ENCODE measurements around the gene DDRGK1.

The DDRGK1 gene

GRCh38 chr20:3244613-3245012, 40.1 kb upstream of the DDRGK1 start:
- Histone ChIP-seq H3K36me3 (ENCODE audit: insufficient read depth, low read length) (no peaks in the 10 kb centered on the region), H3K79me2 (ENCODE audit: insufficient read depth, low read length) (no peaks in the 10 kb centered on the region), H3F3A (ENCODE audit: insufficient read depth, low read length) (no peaks in the 10 kb centered on the region), H2AFZ (ENCODE audit: low read length) (no peak overlapping the region), H3K9me3 (ENCODE audit: low read length) (no peaks in the 10 kb centered on the region), H3K27ac (ENCODE audit: low read depth, low read length, poor library complexity, severe bottlenecking) (no peak overlapping the region), H4K20me1 (ENCODE audit: insufficient read depth, low read length) (no peaks in the 10 kb centered on the region), H3K4me2 (ENCODE audit: low read length) (no peak overlapping the region), H3K27me3 (ENCODE audit: insufficient read depth, low read length) (0 out of 2 replicates have a peak, but pooled peaks cover 3% of the 10 kb centered on the region), H3K9ac (ENCODE audit: low read length) (no peak overlapping the region), H3K4me3 (ENCODE audit: low read depth, low read length, poor library complexity, severe bottlenecking) (no peak overlapping the region), H3K4me1 (ENCODE audit: insufficient read depth, low read length, severe bottlenecking) (no peaks in the 10 kb centered on the region), H3K9me2 (ENCODE audit: low read depth, low read length) (no peaks in the 10 kb centered on the region)
- no peak for TF ChIP-seq EZH2 (IDR thresholded peaks at IDR 0.05; ENCODE audit: borderline replicate concordance, low read length)
- TF ChIP-seq CTCF (IDR thresholded peaks at IDR 0.05; ENCODE audit: low read length) = no peak

- Histone ChIP-seq H3K79me2 (ENCODE audit: insufficient read depth, low read length) (no peaks in the 10 kb centered on the region), H2AFZ (ENCODE audit: low read length) (no peak overlapping the region), H3K9me3 (ENCODE audit: low read length) (no peaks in the 10 kb centered on the region), H3K27ac (ENCODE audit: low read depth, low read length, poor library complexity, severe bottlenecking) (no peak overlapping the region), H3K4me1 (ENCODE audit: insufficient read depth, low read length, severe bottlenecking) (peaks cover 4% of the 10 kb centered on the region), H3K36me3 (ENCODE audit: insufficient read depth, low read length) (no peaks in the 10 kb centered on the region), H3K4me3 (ENCODE audit: low read depth, low read length, poor library complexity, severe bottlenecking) (no peak overlapping the region), H3F3A (ENCODE audit: insufficient read depth, low read length) (no peaks in the 10 kb centered on the region), H3K9me2 (ENCODE audit: low read depth, low read length) (no peaks in the 10 kb centered on the region), H4K20me1 (ENCODE audit: insufficient read depth, low read length) (no peaks in the 10 kb centered on the region), H3K9ac (ENCODE audit: low read length) (no peak overlapping the region), H3K4me2 (ENCODE audit: low read length) (no peak overlapping the region), H3K27me3 (ENCODE audit: insufficient read depth, low read length) (0 out of 2 replicates have a peak, but pooled peaks cover 7% of the 10 kb centered on the region)
- TF ChIP-seq EZH2 (IDR thresholded peaks at IDR 0.05; ENCODE audit: borderline replicate concordance, low read length) = no peak
- TF ChIP-seq CTCF (IDR thresholded peaks at IDR 0.05; ENCODE audit: low read length) = no peak
Measured at GRCh38 chr20:3243718-3244358, 39.4 kb upstream of the DDRGK1 start.

GRCh38 chr20:3242172-3242692, 37.8 kb upstream of the DDRGK1 start:
- H3K9me3 ChIP-seq (ENCODE audit: low read length) = no peaks in the 10 kb centered on the region
- H3K27ac ChIP-seq (ENCODE audit: low read depth, low read length, poor library complexity, severe bottlenecking) = no peak overlapping the region
- 0 out of 2 replicates have a peak, but pooled peaks cover 7% of the 10 kb centered on the region for H3K27me3 ChIP-seq (ENCODE audit: insufficient read depth, low read length)
- no peaks in the 10 kb centered on the region for H3K36me3 ChIP-seq (ENCODE audit: insufficient read depth, low read length)
- no peaks in the 10 kb centered on the region for H4K20me1 ChIP-seq (ENCODE audit: insufficient read depth, low read length)
- H3K4me1 ChIP-seq (ENCODE audit: insufficient read depth, low read length, severe bottlenecking) = peaks cover 4% of the 10 kb centered on the region
- H3K79me2 ChIP-seq (ENCODE audit: insufficient read depth, low read length) = no peaks in the 10 kb centered on the region
- no peaks in the 10 kb centered on the region for H3K9me2 ChIP-seq (ENCODE audit: low read depth, low read length)
- no peak overlapping the region for H3K9ac ChIP-seq (ENCODE audit: low read length)
- no peak overlapping the region for H3K4me3 ChIP-seq (ENCODE audit: low read depth, low read length, poor library complexity, severe bottlenecking)
- no peaks in the 10 kb centered on the region for H3F3A ChIP-seq (ENCODE audit: insufficient read depth, low read length)
- H3K4me2 ChIP-seq (ENCODE audit: low read length) = no peak overlapping the region
- no peak overlapping the region for H2AFZ ChIP-seq (ENCODE audit: low read length)
- TF ChIP-seq EZH2 (IDR thresholded peaks at IDR 0.05; ENCODE audit: borderline replicate concordance, low read length) (no peak), CTCF (IDR thresholded peaks at IDR 0.05; ENCODE audit: low read length) (no peak)

All from OCI-LY1 (cell line).